IPS-15b (cell line): ENCODE results near the gene ZNF605.
"Not testable (repeated sequence)": the region's sequence is repeated elsewhere in the genome, so short reads cannot be mapped to it uniquely, and the experiment has no call there.

Source experiments
- H3K27me3 ChIP-seq: one replicate; pipeline ENCODE4 v1.6.1; 2013; ENCODE audit warnings: low read length; ENCODE audit not compliant: control insufficient read depth, insufficient read depth
- H3K36me3 ChIP-seq: one replicate; pipeline ENCODE4 v1.6.1; 2013; ENCODE audit warnings: low read length; ENCODE audit not compliant: control insufficient read depth, insufficient read depth
- H3K4me1 ChIP-seq: one replicate; pipeline ENCODE4 v1.6.1; 2013; ENCODE audit warnings: mild to moderate bottlenecking, low read length; ENCODE audit not compliant: control insufficient read depth, insufficient read depth
- H3K4me3 ChIP-seq: one replicate; pipeline ENCODE4 v1.5.1; 2013; ENCODE audit warnings: low read depth, low read length
- H3K9ac ChIP-seq: one replicate; pipeline ENCODE4 v1.6.1; 2013; ENCODE audit warnings: low read depth, mild to moderate bottlenecking, low read length
- H3K9me3 ChIP-seq: one replicate; pipeline ENCODE4 v1.6.1; 2013; ENCODE audit warnings: mild to moderate bottlenecking, low read length; ENCODE audit not compliant: control insufficient read depth, insufficient read depth

The ZNF605 gene

DNA sequence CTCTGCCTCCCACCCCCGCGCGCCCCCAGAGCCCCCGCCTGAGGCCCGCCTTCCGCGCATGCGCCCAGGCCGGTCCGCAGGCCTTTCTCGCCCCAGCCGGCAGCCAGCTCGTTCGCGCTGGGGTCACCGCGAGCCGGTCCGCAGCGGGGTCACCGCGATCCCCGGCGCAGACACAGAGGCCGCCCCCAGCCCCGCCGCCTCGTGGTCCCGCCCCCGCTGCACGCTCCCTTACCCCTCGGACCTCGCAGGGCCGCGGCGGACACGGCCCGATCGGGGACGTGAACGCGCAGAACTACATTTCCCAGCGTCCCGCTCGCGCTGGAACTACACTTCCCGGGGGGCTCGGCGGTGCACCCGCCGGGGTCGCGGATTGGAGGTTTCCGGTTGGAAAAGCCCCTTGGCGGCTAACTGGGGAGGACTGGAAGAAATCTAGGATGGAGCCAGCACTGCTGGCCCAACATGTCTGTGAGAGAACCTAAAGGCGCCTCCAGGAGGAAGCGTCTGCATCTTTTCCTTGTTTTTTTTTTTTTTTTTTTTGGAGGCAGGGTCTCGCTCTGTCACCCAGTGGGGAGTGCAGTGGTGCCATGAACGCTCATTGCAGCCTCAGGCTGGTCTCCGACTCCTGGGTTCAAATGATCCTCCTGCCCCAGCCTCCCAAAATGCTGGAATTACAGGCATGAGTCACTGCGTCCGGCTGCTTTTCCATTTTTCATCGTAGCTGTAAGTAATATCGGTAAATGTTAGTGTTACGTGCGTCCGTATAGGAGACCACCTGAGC lies at the start of gene ZNF605:
Gene ZNF605, minus strand, starts transcription at position 296 of the 778 bp plus-strand sequence. CDS start 10,671 bp downstream, outside the sequence.
- Histone ChIP-seq H3K4me3 (peak within 1 kb of the TSS; percentile 72), H3K27me3 (no peaks in the 10 kb centered on the region), H3K9me3 (peaks cover 11% of the 10 kb centered on the region), H3K36me3 (no peaks in the 10 kb centered on the region), H3K9ac (peak within 1 kb of the TSS; percentile 84), H3K4me1 (no peaks in the 10 kb centered on the region)

DNA sequence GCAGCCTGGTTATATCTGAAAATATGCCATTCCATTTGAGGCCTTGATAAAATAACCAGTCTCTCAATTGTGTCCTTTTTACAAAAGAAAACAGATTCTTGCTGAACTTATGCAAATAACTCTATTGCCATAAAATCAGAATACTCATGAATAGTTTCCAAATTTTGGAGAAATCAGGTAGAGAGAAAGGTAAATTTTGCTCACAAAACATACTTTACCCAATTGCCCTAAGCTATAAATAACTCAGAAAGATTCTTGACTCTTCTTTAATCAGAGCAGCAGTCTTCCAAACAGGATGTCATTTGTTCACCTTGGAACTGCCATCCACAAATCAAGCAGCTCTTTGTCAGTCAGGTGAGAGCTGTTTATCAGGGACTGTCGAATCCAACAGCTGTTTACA lies 42.6 kb upstream of the ZNF605 start:
- Histone ChIP-seq H3K9ac (no peak overlapping the region), H3K9me3 (peaks cover 32% of the 10 kb centered on the region), H3K4me1 (no peaks in the 10 kb centered on the region), H3K4me3 (no peak overlapping the region), H3K27me3 (no peaks in the 10 kb centered on the region), H3K36me3 (no peaks in the 10 kb centered on the region)

GRCh38 chr12:132986885-132987225 lies 30.7 kb upstream of the ZNF605 start:
- no peaks in the 10 kb centered on the region for H3K27me3 ChIP-seq
- no peaks in the 10 kb centered on the region for H3K36me3 ChIP-seq
- peak overlapping the region; percentile 99 for H3K4me3 ChIP-seq
- H3K4me1 ChIP-seq = no peaks in the 10 kb centered on the region
- H3K9ac ChIP-seq = peak overlapping the region; percentile 92
- H3K9me3 ChIP-seq = no peaks in the 10 kb centered on the region

DNA sequence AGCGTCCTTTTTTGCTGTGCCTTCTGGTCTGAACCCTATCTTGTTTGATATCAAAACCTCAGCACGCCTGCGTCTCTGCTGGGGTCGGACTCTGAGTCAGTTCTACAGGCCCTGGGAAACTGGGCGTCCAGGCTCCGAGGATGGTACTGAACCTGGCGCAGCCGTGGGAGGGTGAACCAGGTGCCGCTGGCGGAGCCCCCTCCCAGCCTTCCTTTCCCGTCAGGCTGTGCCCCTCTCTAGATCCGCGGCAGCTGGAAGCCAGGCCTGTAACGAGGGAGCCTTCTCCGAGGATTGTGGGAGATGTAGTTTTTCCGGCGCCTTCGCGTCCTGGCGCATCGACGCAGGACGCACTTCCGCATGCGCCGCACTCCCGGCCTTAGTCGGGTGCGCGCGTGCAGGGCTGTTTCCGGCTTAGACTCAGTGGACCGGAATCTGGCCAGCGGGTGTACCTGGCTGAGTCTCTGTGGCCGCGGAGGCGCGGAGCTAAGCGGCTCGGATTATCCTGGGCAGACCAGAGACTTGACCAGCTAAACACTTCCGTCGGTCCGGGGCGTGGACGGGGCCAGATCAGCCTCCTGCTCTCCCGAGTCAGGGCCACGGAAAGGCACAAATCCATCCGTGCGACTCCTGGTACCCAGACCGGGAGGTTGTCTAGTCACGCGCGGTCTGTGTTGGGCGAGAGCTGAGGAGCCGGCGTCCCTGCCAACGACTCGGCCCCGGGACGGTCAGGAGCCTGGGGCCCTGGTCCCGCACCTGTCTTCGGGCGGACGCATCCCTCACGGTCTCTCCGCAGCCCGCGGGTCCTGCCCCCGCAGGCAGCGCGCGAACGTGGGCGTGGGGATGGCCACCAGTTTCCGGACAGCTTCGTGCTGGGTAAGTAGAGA lies 30.1 kb upstream of the ZNF605 start, which contains the start of gene ZNF26:
Gene ZNF26, plus strand, starts transcription at position 367 of the 884 bp plus-strand sequence. Its CDS starts 474 bp downstream, at position 841.
- Histone ChIP-seq H3K9me3 (no peaks in the 10 kb centered on the region), H3K4me3 (peak within 1 kb of the TSS; percentile 99), H3K27me3 (no peaks in the 10 kb centered on the region), H3K9ac (peak within 1 kb of the TSS; percentile 92), H3K4me1 (no peaks in the 10 kb centered on the region), H3K36me3 (no peaks in the 10 kb centered on the region)

DNA sequence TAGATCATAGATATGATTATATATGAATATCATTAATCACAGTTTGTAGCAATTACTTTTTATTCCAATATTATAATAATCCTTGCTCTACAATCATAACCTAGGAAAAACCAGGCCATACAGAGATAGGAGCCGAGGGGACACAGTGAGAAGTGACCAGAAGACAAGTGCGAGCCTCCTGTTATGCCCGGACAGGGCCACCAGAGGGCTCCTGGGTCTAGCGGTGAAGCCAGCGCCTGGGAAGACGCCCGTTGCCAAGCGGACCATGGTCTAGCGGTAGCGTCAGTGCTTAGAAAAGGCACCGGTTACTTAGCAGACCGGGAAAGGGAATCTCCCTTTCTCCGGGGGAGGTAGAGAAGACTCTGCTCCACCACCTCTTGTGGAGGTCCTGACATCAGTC lies 20.8 kb upstream of the ZNF605 start:
- not testable (repeated sequence) for H3K36me3 ChIP-seq, H3K4me3 ChIP-seq, H3K9ac ChIP-seq, H3K27me3 ChIP-seq, H3K9me3 ChIP-seq, H3K4me1 ChIP-seq

- no peak overlapping the region for H3K9ac ChIP-seq
- no peak overlapping the region for H3K4me3 ChIP-seq
- H3K9me3 ChIP-seq = peaks cover 8% of the 10 kb centered on the region
- H3K4me1 ChIP-seq = no peaks in the 10 kb centered on the region
- H3K36me3 ChIP-seq = no peaks in the 10 kb centered on the region
- no peaks in the 10 kb centered on the region for H3K27me3 ChIP-seq
These were observed 16.3 kb upstream of the ZNF605 start for GRCh38 chr12:132972374-132972773.

GRCh38 chr12:132967736-132968135 lies 11.6 kb upstream of the ZNF605 start:
- H3K36me3 ChIP-seq = no peaks in the 10 kb centered on the region
- H3K4me1 ChIP-seq = no peaks in the 10 kb centered on the region
- H3K9ac ChIP-seq = no peak overlapping the region
- peaks cover 9% of the 10 kb centered on the region for H3K9me3 ChIP-seq
- H3K27me3 ChIP-seq = no peaks in the 10 kb centered on the region
- no peak overlapping the region for H3K4me3 ChIP-seq

- H3K27me3 ChIP-seq = no peaks in the 10 kb centered on the region
- H3K36me3 ChIP-seq = no peaks in the 10 kb centered on the region
- no peak overlapping the region for H3K4me3 ChIP-seq
- H3K9me3 ChIP-seq = peaks cover 9% of the 10 kb centered on the region
- no peaks in the 10 kb centered on the region for H3K4me1 ChIP-seq
- H3K9ac ChIP-seq = no peak overlapping the region
These were observed 10.7 kb upstream of the ZNF605 start for GRCh38 chr12:132966676-132967415.

DNA sequence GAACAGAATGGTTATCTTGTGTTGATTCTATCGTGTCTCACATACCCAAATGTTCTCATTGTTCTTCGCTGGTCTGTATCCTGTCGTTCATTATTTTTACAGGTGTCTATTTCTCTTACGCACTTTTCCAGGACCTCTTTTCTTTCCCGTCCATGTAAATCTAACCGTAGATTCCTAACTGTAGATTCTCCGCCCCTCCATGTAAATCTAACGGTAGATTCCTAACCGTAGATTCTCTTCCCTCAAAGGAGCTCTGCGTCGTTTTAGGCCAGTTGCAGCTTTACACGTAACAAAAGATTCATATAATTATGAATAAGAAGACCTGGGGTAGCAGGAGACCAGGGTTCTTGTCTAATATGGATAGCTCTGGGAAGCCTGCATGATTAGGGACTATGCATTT lies 9.7 kb upstream of the ZNF605 start:
- no peak overlapping the region for H3K9ac ChIP-seq
- H3K36me3 ChIP-seq = no peaks in the 10 kb centered on the region
- no peak overlapping the region for H3K4me3 ChIP-seq
- H3K9me3 ChIP-seq = peaks cover 9% of the 10 kb centered on the region
- H3K4me1 ChIP-seq = no peaks in the 10 kb centered on the region
- no peaks in the 10 kb centered on the region for H3K27me3 ChIP-seq

DNA sequence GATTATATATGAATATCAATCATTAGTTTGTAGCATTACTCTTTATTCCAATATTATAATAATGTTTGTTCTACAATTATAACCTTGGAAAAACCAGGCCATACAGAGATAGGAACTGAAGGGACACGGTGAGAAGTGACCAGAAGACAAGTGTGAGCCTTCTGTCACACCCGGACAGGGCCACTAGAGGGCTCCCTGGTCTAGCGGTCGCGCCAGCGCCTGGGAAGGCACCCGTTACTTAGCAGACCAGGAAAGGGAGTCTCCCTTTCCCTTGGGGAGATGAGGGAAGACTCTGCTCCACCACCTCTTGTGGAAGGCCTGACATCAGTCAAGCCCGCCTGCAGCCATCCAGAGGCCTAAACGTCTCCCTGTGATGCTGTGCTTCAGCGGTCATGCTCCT lies 7.8 kb upstream of the ZNF605 start:
- H3K27me3 ChIP-seq, H3K9me3 ChIP-seq, H3K4me1 ChIP-seq, H3K4me3 ChIP-seq, H3K9ac ChIP-seq, H3K36me3 ChIP-seq: not testable (repeated sequence)

DNA sequence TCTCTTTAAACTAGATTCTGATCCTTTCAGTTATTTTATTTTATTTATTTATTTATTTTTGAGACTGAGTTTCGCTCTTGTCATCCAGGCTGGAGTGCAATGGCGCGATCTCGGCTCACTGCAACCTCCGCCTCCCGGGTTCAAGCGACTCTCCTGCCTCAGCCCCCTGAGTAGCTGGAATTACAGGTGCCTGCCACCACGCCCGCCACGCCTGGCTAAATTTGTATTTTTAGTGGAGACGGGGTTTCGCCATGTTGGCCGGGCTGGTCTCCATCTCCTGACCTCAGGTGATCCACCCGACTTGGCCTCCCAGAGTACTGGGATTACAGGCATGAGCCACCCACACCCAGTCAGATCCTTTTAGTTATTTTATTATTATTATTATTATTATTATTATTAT lies 5.7 kb upstream of the ZNF605 start:
- not testable (repeated sequence) for H3K36me3 ChIP-seq, H3K9me3 ChIP-seq, H3K27me3 ChIP-seq

More for the DNA sequence above, 5.7 kb upstream of the ZNF605 start:
- not testable (repeated sequence) for H3K9ac ChIP-seq, H3K4me1 ChIP-seq, H3K4me3 ChIP-seq
